Loucy (cell line): ENCODE measurements around the gene MTG2.

Source experiments
- CTCF ChIP-seq: fragments of 200-600 bp; sonication (generic); conservative IDR thresholded peaks from 2 replicates; pipeline ENCODE4 v1.5.1; 2014; ENCODE audit warnings: mild to moderate bottlenecking, antibody characterized with exemption, low read length
- EZH2phosphoT487 ChIP-seq: fragments of 200-600 bp; IDR thresholded peaks from 2 replicates; pipeline ENCODE4 v1.6.1; 2018; ENCODE audit warnings: antibody characterized with exemption, mild to moderate bottlenecking, moderate library complexity, borderline replicate concordance

- TF ChIP-seq CTCF (no peak), EZH2phosphoT487 (no peak)
Measured at GRCh38 chr20:62146019-62146755, 36.6 kb upstream of the MTG2 start.
